ENCODE data around the gene SH2D1A.
"Not testable (repeated sequence)": the region's sequence is repeated elsewhere in the genome, so short reads cannot be mapped to it uniquely, and the experiment has no call there.

Gene SH2D1A

DNA sequence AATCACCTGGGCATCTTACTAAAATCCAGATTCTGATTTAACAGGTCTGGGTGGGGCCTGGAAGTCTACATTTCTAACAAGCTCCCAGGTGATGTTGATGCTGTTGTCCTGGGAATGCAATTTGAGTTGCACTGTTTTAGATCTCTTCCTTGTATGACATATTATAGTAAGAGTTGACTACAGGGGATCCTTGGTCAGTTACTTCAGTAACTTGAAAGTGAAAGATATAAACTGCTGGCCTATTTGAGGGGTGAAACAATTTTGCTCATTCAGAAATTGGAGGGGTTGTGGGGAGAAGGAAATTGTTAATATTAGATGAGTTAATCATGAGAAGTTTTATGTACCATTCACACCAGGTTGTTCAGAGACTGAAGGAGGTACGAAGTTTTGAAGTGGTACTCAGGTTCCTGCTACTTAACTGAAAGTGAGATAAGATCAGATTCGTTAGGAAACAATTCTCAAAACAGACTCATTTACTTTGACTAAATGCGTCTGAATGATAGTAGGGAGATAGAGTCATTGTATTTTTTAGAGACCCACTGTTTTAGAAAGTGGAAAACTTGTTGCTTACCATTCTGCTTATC is 12.5 kb downstream of the SH2D1A start:
- DNase-seq = no peak

DNA sequence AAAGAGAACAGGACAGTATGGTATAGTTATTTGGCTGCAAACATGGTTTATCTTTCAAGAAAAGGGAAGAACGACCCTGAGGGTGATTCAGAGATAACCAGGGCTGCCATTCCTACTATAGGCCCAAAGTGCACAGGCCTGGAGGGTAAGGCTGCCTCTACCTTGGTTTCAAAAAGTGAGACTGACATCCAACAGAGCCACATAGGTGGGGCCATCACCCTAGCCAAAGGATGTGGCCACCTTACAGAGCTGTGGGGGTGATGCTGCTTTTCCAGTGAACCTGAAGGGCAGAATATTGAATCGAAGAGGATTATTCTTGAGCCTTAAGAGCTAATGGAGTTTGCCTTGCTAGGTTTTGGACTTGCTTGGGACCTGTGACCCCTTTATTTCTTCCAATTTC is 15.7 kb downstream of the SH2D1A start:
- DNase-seq = no peak

DNA sequence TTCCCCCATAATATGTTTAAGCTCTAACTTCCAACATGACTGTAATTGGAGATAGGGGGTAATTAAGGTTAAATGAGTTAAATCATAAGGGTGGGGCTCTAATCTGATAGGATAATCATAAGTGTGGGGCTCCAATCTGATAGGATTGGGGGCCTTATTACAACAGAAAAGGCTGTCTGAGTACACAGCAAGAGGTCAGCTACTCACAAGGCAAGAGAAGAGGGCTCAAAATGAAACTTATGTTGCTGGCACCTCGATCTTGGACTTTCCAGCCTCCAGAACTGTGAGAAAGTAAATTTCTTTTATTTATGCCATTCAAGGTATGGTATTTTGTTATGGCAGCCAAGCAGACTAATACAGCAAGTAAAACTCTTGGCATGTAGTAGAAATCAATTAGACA is 16.4 kb downstream of the SH2D1A start:
- DNase-seq = no peak

DNA sequence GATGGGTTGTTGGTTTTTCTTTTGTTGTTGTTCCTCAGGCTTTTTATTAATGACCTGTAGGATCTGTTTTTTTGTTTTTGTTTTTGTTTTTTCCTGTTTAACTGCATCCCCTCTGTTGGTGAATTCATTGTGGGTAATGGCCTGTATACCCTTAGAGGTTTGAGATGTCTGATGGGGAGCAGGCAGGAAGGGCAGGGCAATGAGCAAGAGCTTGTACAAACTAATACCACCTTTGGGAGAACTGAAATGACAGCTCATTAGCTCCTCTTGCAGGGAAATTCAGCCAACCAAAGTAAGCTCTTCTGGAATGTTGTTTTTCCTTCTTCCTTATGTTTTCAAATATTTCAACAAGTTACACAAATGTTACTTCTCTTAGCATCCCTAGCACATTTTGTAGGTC is 23.4 kb downstream of the SH2D1A start:
- DNase-seq = no peak

DNA sequence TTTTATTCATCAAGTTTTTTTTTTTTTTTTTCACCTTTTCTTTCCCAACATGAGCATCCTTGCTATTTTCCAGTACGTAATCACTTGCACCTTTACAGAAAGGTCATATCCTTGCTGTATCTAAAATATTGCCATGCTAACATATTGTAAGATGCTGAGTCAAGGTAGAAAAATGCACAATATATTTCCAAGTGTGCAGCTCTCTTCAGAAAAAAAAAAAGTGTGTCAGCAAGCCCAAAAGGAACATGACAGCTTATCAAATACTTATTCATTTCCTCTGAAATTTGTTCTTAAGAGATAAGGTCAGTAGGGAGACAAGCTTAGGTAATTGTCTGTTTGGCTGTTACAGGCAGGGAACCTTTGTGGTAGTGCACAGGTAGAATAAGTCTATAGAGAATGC is 27.0 kb downstream of the SH2D1A start:
- no peak for DNase-seq

DNA sequence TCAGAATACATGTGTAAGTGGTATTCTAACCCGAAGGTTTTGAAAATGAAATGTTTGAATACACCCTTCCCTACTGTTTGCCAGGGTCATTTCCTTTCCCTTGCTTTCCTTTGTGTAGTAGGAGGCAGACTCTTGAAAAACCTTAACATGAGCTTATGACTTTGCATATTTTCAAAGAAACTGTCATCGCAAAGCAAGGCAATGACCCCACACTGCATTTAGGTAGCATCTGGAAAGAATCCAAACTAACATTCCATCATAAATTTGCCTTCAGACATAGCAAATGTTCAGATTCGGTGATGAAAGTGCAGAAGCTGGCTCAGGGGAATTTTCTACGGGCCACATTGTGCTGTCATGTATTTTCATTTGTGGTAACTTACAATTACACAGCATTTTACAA is 32.3 kb downstream of the SH2D1A start:
- no peak for DNase-seq

DNA sequence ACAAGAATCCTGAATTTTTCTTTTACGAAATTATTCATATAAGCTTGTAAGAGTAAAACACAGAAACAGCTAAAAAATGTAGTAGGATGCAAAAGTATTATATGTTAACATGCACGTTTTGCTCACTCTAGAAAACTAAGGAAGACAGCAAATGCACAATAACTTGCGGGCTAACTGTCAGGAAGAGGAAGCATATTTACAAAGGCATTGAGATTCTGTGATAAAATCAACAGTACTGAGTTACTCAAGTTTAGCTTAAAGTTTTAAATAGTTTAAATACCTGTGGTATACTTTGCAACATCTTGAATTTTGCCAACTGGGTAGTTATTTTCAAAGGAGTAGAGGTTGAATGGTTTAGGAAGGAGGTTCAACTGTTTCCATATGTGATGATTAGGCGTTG is 37.0 kb downstream of the SH2D1A start:
- DNase-seq = no peak

DNA sequence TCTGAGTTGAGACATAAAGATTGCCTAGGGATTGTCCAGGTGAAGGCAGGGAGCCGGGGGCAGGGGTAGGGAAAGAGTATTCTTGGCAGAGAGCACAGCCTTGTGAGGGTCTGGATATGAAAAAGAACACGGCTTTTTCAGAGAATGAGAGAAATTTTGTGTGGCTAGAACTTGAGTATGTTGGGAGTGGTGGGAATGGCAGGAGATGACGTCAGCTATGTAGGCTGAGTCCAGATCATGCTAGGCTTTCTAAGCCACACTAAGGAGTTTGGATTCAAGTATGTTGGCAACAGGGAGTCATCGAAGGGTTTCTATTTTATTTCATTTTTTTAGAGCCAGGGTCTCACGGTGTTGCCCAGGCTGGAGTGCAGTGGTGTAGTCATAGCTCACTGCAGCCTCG is 40.0 kb downstream of the SH2D1A start:
- no peak for DNase-seq

DNA sequence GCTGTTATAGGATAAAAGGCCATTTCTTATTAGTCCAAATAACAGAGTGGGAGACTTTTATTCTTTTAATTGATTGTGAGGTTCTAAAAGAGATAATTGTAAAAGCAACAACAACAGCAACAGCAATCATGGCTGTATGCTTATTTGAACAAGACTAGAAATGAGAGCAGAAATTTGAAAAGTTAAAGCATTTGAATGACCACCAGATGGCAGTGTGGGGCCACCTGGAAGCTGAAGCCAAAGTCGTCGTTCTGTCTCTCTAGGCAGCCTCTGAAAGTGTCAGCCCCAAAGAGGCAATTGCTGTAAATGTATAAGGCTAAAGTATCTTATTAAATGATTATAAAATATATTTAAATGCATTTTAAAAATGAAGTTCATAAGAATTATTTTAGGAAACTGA is 42.2 kb downstream of the SH2D1A start:
- peak; percentile 40 for DNase-seq

DNA sequence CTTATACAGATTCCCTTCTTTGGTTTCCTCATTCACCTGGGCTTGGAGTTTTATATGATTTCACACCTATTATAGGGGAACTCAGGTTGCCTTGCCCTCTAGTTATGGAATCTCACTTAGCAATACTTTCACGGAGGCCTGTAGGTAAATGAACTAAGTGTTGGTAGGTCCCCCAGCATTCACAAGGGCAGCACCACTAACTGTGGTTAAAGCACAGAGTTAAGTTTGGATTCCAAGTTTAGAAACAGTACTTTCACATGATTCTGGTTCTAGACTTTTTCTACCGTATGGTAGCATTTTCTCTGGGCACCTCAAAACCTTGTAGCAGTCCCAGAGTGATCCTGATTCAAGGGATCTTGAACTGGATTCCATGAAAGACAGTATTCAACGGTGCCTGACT is 46.4 kb downstream of the SH2D1A start:
- no peak for DNase-seq

DNA sequence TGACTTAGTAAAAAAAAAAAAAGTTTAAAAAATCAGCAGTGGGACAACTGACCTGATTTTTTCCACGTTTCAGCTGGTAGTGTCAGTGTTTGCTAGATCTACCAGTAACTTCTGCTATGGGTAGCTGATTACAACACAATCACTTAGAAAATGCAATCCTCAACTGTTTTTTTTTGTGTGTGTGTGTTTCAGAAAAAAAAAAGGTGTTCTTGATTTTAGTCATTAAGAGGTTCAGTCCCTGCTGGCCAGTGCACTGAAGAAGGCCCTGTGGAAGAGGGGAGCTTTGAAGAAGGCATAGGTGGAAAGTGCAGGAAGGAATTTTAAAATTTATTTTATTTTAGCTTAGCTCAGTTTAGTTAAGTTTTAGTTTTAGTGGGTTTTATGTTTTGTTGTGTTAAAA is 46.9 kb downstream of the SH2D1A start:
- DNase-seq = no peak

DNA sequence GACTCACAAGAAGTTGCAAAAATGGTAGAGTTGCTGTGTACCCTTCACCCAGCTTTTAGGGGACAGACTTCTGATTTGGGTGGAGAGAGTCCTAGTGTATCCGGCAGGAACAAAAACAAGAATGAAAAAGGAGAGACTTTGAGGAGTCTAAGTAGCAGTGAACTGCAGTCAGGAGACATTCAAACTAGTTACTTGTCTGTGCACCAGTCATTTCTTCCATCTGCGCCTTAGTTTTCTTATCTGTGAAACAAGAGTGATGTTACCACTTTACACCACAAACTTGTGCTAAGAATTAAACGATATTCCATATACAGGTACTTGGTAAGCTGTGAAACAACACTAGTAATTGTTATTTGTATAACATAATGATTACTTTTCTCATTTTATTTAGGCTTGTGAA is 47.3 kb downstream of the SH2D1A start:
- no peak for DNase-seq

DNA sequence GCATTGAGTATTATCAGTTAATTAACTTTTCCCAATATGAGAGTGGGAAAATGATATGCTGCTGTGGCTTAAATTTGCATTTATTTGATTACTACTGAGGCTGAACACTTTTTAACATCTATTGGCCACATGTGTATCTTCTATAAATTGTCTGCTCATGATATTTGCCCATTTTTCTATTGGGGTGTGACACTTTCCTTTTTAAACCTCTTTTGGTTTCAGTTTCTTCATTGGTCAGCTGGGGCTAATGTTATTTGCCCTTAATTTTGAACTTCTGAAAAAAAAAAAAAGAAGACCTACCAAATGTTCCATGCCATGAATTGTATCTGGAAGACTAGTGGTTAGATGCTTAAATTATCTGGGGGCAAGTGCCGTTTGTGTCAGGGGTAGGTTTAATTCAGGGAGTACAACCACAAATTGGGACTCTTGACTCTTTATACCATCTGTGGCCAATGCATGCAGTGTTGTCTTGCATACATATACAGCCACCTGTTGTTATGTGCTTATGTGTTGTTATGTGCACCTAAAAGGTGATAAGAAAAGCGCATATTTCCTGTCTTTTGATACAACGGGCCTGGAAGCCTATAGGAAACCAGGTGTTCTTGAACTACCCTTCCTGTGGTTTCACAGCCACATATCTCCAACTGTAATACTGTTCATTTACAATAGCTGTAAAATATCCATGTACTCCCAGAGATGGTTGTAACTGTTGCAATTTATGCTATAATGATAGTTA is 49.0 kb downstream of the SH2D1A start:
- DNase-seq = no peak

DNA sequence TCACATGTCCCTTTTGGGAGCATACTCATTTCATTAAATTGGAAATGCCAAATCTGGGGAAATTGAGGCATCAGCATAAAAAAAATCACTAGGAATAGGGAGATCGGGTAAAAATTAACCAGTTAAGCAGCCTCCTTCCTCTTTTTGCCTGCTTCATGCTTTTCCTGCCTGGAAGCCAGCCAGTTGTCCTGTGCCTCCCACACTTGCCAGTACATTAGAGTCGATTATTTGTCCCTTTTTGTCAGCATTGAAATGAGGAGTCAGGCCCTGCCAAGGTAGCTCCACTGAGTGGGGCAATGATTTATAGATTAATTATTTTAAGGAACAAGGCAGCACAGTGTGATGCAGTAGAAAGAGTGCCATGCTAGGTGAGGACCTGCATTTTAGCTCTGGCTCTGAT is 55.3 kb downstream of the SH2D1A start:
- DNase-seq = no peak

DNA sequence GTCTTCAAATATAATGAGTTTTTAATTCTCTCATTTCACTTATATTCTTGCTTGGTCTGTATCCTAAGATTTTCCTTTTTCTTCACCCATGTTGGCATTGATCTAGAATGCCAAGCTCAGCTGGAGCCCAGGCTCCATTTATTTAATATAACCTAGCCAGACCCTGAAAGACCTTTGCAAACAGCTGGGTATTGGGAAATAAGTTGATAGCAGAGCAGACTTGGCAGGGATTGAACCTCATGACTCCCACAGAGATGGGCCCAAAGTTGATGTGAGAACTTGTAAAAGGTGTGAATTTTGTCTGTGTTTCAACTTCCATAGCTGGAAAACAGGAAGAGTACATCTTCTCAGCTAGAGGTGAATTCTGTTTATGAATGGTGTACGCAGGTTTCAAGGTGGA is 59.5 kb downstream of the SH2D1A start:
- no peak for DNase-seq

DNA sequence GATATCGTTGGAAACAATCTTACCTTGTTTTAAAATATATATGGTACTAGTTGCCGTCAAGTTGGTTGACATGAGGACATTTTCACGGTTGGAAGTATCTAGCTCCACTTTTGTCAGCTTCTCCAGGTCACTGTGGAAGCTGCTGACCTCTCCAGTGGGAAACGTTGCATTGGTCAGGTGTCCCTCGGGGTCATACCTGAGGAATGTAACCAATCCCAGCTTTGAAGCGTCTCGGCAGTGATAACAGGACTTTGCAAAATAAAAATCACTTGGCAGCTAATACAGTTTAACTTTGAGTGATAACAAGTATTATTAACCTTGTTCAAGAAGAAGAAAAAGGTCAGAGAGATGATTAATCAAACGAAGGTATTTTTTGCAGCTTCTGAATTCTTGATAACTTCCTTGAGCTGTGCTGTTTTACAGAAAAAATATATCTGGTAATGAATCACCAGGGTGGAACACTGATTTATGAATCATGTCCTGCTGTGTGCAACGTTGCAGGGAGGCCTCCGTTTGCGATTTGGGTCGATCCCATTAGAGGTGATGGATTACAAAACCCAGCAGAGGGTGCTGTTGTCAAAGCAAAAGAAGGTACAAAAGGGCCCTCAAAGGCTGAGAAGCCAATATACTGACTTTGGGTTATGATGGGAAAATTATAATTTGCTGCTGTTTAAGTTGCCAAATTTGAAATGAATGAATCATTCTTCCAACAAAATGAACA is 60.1 kb downstream of the SH2D1A start:
- DNase-seq = peak; percentile 48

DNA sequence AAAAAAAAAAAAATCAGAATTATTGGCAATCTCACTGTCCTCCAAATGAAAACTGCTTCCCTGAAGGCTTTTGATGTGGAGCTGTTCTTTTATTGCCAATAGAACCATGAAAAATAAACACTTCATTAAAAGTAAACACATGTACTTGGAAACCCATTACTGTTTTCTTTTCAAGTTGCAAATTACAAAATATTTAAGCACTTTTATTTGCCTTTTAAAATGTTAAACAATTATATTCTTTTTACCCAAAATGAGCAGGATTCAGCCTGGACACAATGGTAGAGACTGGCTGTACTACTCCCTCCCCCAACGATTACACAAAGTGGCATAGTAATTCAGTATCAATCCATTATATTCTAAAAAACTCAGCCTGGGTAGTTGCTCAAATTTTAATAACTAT is 60.9 kb downstream of the SH2D1A start:
- DNase-seq = no peak

DNA sequence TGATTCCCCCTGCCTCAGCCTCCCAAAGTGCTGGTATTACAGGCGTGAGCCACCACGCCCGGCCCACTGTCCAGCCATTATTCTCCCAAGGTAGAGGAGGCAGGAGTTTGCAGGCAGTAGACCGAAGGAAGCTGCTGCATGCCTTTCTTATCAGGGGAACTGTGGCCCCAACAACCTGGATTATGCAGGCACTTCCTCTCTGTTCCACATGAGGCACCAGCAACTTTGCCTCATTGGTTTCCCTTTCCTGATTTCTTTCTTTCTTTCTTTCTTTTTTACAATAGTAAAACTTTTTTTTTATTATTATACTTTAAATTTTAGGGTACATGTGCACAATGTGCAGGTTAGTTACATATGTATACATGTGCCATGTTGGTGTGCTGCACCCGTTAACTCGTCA is 62.0 kb downstream of the SH2D1A start:
- DNase-seq = not testable (repeated sequence)

DNA sequence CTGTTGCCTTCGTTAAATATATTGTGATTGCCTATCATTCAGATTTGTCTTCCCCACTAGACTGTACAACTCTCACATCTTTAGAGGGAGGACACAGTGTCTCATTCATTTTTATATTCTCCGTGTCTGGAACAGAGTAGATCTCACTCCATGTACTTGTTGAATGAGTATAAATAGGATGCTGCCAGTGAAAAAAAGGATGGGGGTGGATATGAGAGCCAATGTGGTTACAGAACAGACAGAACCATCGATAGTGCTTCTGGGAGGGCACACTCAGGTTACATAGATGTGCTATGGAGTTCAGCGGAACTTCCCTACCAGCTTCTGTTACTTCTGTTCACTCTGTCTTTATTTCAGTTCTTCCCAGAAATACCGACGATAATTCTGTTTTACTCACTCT is 66.9 kb downstream of the SH2D1A start:
- DNase-seq = no peak

DNA sequence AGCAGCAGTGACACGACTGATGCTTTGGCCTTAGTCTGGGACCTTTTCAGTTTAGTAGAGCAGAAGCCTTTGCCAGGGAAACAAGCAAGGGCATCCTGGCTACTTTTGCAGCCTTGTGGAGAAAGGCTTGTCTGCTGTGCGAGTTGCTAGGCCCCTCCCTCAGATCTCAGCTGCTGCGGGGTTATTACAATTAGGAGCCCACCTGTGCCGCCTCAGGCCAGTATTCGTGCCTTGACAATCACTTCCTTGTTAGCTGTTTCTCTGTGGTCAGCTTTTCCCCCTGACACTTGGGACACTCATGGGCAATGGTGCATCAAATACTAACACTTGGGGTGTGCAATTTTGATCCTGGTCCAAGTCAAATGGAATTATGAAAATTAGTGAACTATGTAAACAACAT is 67.9 kb downstream of the SH2D1A start:
- no peak for DNase-seq

DNA sequence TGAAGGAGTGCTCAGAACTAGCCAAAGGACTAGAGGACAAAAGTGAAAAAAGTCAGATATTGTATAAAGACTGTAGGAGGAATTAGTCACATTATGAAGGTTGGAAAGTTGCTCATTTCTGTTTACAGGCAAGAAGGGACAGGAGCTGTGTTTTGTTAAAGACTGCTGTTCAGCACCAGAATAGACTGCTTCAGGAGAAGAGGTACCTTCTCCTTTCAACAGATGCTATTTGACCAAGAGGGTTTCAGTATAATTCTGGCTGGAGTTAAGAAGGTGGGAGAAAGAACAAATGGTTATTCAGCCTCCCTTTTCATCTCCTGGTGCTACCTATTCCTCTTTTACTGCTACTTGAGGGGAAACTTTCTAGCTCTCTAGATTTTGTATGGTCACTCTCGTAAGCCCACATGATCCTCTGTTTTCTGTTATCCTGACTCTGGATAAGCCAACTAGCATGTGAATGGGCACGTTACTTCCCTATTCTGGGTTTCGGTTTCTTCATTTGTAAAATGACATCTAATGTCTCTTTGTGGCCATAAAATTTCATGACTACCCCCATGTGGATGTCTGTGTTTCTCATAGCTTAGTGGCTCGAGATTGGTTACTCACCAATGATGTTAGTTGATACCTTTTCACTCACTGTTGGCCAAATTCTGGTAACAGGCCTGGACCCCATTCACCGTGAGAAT is 68.9 kb downstream of the SH2D1A start:
- no peak for DNase-seq

DNA sequence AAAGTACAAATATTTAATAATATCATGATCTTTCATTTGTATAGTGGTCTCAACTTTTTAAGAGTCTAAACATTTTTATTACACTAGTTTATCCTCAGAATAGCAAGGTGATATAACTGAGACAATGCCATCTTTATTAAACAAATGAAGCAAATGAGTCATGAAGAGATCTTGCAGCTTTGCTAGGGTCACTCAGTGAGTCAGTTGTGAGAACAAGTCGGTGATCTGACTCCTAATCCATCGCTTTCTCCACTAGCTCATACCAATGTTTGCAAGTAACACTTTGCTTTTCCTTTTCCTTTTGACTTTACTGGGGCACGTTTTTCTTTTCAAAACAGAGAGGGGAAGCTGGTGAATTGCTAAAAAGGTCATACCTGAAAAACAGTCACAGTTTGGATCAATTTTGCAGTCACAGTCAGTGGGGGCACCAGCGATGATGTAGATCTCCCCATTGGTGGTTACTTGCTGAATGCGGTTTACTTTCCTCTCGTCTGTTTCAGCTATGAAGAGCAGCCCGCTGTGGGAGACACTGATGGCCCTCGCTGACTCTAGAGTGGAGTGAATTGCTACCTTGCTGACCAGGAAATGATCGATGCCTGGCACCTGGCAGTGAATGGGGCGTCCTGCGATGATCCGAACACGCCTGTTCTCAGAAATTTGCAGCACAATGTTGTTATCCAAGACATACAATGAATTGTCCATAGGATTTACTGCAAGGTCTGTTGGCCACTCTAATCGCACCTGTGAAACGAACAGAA is 75.7 kb downstream of the SH2D1A start:
- DNase-seq = no peak
